Activated T-helper 17 cell treated with anti-CD3 and anti-CD28 coated beads, Interleukin-2, amount 50 U/mL, for 72 hours (primary cell): ENCODE results near the gene KCNQ1. TPM values are rescaled to one million over a fixed set of nuclear protein-coding genes. Genes with fewer than 3 reads are reported as not detected.

Source experiments
- ATAC-seq: fragments of 150-1000 bp; cut with Tn5 transposase; replicated peaks from 2 replicates; pipeline ENCODE4 v1.10.0; 2021; ENCODE audit warnings: mild to moderate bottlenecking, moderate library complexity
- H3K27ac Mint-ChIP-seq: one replicate; pipeline ENCODE4 v1.8.0; 2022; ENCODE audit warnings: mixed read lengths
- H3K27me3 Mint-ChIP-seq: one replicate; pipeline ENCODE4 v1.8.0; 2022; ENCODE audit warnings: mixed read lengths
- H3K36me3 Mint-ChIP-seq: one replicate; pipeline ENCODE4 v1.8.0; 2022; ENCODE audit warnings: low read depth, mild to moderate bottlenecking, mixed read lengths
- H3K4me1 Mint-ChIP-seq: one replicate; pipeline ENCODE4 v1.8.0; 2022; ENCODE audit warnings: mixed read lengths
- H3K4me3 Mint-ChIP-seq: one replicate; pipeline ENCODE4 v1.8.0; 2022; ENCODE audit warnings: mild to moderate bottlenecking, mixed read lengths
- H3K9me3 Mint-ChIP-seq: one replicate; pipeline ENCODE4 v1.8.0; 2022; ENCODE audit warnings: mixed read lengths
- total RNA-seq, 2 donors: library from RNA; stranded (reverse); gene quantifications; one replicate each; pipeline ENCODE4 v1.2.3, GENCODE V29; 2022

The KCNQ1 gene
- total RNA-seq, 2 donors from 2014 or later, result 7.0 to 9.7 TPM

DNA sequence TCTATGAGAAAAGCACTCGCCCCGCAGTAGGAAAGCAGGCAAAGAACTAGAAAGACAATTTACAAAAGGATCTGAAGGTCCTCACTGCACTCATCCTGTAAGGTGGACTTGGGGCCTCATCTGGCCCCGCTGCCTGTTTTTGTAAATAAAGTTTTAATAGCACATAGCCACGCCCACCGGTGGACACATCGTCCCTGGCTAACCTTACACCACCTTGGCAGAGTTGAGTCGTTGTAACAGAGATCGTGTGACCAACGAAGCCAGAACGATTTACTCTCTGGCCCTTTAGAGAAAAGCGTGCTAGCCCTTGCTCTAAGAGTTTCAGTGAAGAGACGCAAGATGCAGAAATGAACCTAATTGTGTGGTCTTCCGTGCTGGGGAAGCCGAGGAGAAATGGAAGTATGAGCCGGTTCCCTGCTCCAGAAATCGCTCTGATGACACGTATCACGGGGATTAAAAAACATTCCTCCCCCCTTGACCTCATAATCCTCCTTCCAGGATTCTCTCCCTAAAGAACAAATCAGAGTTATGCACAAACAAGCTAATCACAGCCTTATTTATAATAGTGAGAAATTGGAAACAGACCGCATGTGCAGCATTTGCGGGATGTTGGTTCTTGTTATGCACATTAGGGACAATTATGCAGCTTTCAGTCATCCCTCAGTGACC is 360.7 kb downstream of the KCNQ1 start:
- no peak for ATAC-seq
- Mint-ChIP-seq H3K9me3 (no peaks in the 10 kb centered on the region), H3K27me3 (no peaks in the 10 kb centered on the region), H3K4me1 (peaks cover 10% of the 10 kb centered on the region), H3K27ac (no peak overlapping the region), H3K4me3 (no peak overlapping the region), H3K36me3 (no peaks in the 10 kb centered on the region)

- Mint-ChIP-seq H3K27me3 (no peaks in the 10 kb centered on the region), H3K4me3 (no peak overlapping the region), H3K4me1 (peaks cover 10% of the 10 kb centered on the region), H3K27ac (no peak overlapping the region), H3K36me3 (no peaks in the 10 kb centered on the region), H3K9me3 (no peaks in the 10 kb centered on the region)
- no peak for ATAC-seq
Observed at GRCh38 chr11:2806351-2807024, 361.7 kb downstream of the KCNQ1 start.

GRCh38 chr11:2807025-2807681 is 362.3 kb downstream of the KCNQ1 start:
- Mint-ChIP-seq H3K27ac (no peak overlapping the region), H3K9me3 (no peaks in the 10 kb centered on the region), H3K36me3 (no peaks in the 10 kb centered on the region)

DNA sequence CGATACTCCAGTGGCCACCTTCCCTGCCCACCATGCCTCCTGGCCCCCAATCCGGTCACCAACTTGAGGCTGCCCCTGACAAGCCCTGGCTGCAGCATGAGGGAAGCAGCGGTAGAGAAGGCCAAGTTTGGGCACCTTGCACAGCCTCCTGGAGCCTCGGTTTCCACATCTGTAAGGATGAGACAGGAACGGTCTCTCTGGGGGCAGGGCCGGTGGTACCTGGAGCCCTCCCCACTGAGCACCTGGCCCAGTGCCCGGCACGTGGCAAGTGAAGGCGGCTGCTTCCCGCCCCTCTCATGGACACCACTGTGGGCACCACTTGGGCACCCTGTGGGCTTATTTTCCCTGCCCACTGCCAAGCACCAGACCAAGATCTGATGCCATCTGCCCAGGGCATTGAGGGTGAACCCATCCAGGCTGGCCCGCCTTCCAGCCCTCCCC is 363.0 kb downstream of the KCNQ1 start:
- peaks cover 10% of the 10 kb centered on the region for H3K4me1 Mint-ChIP-seq
- no peaks in the 10 kb centered on the region for H3K36me3 Mint-ChIP-seq
- H3K27ac Mint-ChIP-seq, result no peak overlapping the region
- no peaks in the 10 kb centered on the region for H3K27me3 Mint-ChIP-seq
- H3K4me3 Mint-ChIP-seq, result no peak overlapping the region
- no peaks in the 10 kb centered on the region for H3K9me3 Mint-ChIP-seq
- no peak for ATAC-seq

More at GRCh38 chr11:2807025-2807681, 362.3 kb downstream of the KCNQ1 start:
- no peaks in the 10 kb centered on the region for H3K27me3 Mint-ChIP-seq
- no peak for ATAC-seq
- H3K4me1 Mint-ChIP-seq, result peaks cover 10% of the 10 kb centered on the region
- no peak overlapping the region for H3K4me3 Mint-ChIP-seq

- Mint-ChIP-seq H3K4me3 (no peak overlapping the region), H3K27ac (no peak overlapping the region), H3K9me3 (peaks cover 4% of the 10 kb centered on the region), H3K4me1 (peaks cover 16% of the 10 kb centered on the region), H3K36me3 (no peaks in the 10 kb centered on the region), H3K27me3 (no peaks in the 10 kb centered on the region)
- peak; percentile 18 for ATAC-seq
Observed at GRCh38 chr11:2808850-2809846, 364.3 kb downstream of the KCNQ1 start.

DNA sequence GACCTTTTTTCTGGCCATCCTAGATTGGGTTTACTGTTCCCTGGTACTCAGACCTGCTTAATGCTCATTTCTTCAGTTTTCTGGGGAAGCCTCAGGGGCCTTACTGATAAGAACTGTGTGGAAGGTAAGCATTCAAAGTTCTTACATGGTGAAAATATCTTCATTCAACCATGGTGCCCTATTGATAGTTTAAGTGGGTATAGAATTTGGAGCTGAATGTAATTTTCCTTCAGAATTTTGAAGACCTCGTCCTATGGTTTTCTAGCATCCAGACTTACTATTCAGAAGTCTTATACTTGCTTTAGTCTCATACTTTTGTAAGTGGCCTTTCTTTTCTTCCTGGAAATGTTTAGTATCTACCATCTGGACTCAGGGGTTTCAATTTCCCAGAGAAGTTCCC is 365.0 kb downstream of the KCNQ1 start:
- no peaks in the 10 kb centered on the region for H3K27me3 Mint-ChIP-seq
- H3K4me1 Mint-ChIP-seq, result peaks cover 16% of the 10 kb centered on the region
- no peak overlapping the region for H3K4me3 Mint-ChIP-seq
- no peak for ATAC-seq
- H3K9me3 Mint-ChIP-seq, result peaks cover 6% of the 10 kb centered on the region
- no peak overlapping the region for H3K27ac Mint-ChIP-seq
- H3K36me3 Mint-ChIP-seq, result no peaks in the 10 kb centered on the region

GRCh38 chr11:2810411-2811205 is 365.8 kb downstream of the KCNQ1 start:
- ATAC-seq, result no peak
- no peaks in the 10 kb centered on the region for H3K27me3 Mint-ChIP-seq

GRCh38 chr11:2811206-2812091 is 366.6 kb downstream of the KCNQ1 start:
- Mint-ChIP-seq H3K36me3 (peaks cover 6% of the 10 kb centered on the region), H3K9me3 (peaks cover 10% of the 10 kb centered on the region), H3K4me1 (peaks cover 16% of the 10 kb centered on the region), H3K4me3 (no peak overlapping the region), H3K27ac (no peak overlapping the region), H3K27me3 (no peaks in the 10 kb centered on the region)
- ATAC-seq, result no peak

More at GRCh38 chr11:2810411-2811205, 365.8 kb downstream of the KCNQ1 start:
- H3K9me3 Mint-ChIP-seq, result peaks cover 6% of the 10 kb centered on the region
- peaks cover 16% of the 10 kb centered on the region for H3K4me1 Mint-ChIP-seq
- no peak overlapping the region for H3K4me3 Mint-ChIP-seq
- no peaks in the 10 kb centered on the region for H3K36me3 Mint-ChIP-seq
- H3K27ac Mint-ChIP-seq, result no peak overlapping the region

DNA sequence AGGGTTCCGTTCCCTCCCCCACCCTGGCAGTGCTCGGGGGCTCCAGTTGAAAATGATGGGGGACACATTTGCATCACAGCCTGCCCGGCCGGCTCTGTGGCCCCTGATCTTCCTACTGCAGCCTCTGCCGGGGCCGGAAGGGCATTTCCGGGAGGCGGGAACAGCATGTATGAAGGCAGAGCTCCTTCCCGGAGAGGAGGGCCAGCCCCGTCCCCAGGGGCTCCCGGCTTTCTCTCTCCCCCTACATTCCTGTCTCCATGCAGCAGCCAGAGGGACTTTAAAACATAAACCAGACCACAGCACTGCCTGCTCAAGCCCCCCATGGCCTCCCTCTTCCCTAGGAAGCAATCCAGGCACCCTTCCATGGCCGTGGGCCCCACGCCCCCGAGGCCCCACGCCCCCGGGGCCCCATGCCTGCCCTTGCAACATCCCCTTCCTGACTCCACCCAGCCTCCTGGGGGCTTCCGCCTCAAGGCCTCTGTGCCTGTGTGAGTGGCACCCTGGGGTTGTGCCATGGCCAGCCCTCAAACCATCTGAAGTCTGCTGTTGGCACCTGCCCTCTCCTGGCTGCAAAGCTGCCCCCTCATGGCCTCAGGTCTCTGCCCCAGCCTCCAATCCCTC is 367.7 kb downstream of the KCNQ1 start:
- peaks cover 6% of the 10 kb centered on the region for H3K36me3 Mint-ChIP-seq
- no peak overlapping the region for H3K4me3 Mint-ChIP-seq
- no peaks in the 10 kb centered on the region for H3K27me3 Mint-ChIP-seq
- peak overlapping the region; percentile 71 for H3K27ac Mint-ChIP-seq
- no peak for ATAC-seq
- peaks cover 10% of the 10 kb centered on the region for H3K9me3 Mint-ChIP-seq
- H3K4me1 Mint-ChIP-seq, result peaks cover 16% of the 10 kb centered on the region

- no peak for ATAC-seq
- no peak overlapping the region for H3K4me3 Mint-ChIP-seq
- H3K27ac Mint-ChIP-seq, result peak overlapping the region; percentile 71
- H3K27me3 Mint-ChIP-seq, result no peaks in the 10 kb centered on the region
- peaks cover 10% of the 10 kb centered on the region for H3K9me3 Mint-ChIP-seq
- peaks cover 6% of the 10 kb centered on the region for H3K36me3 Mint-ChIP-seq
- H3K4me1 Mint-ChIP-seq, result peaks cover 16% of the 10 kb centered on the region
Observed at GRCh38 chr11:2813141-2813908, 368.5 kb downstream of the KCNQ1 start.

- Mint-ChIP-seq H3K36me3 (peaks cover 6% of the 10 kb centered on the region), H3K27me3 (no peaks in the 10 kb centered on the region), H3K27ac (no peak overlapping the region), H3K9me3 (peaks cover 14% of the 10 kb centered on the region), H3K4me3 (no peak overlapping the region), H3K4me1 (peaks cover 12% of the 10 kb centered on the region)
- ATAC-seq, result no peak
Observed at GRCh38 chr11:2813968-2814367, 369.2 kb downstream of the KCNQ1 start.

DNA sequence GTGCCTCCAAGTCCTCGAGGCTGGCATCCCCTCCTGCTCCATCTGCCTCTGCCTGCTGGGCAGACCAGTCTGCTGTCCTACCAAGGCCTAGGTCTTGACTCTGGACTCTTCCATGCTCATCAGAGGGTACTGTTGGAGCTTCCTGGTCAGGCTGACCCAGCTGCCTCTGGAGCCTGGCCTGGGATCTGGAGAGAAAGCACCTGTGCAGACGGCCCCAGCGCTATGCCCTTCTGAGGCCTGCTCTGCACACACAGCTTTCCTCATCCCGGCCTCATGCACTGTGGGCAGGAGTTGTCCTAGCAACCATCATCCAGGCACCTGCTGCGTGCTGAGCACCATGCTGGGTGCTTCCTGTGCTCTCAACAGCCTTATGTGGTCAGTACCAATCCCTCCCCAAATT is 369.9 kb downstream of the KCNQ1 start:
- Mint-ChIP-seq H3K36me3 (peaks cover 6% of the 10 kb centered on the region), H3K9me3 (peaks cover 15% of the 10 kb centered on the region), H3K27ac (no peak overlapping the region), H3K4me3 (no peak overlapping the region), H3K4me1 (peaks cover 7% of the 10 kb centered on the region), H3K27me3 (no peaks in the 10 kb centered on the region)
- ATAC-seq, result no peak
